ENCODE data around the gene POLR3E.
A peak's percentile ranks its signal among the peaks of the same experiment; 100 is the strongest.
"Not testable (repeated sequence)": the region's sequence is repeated elsewhere in the genome, so short reads cannot be mapped to it uniquely, and the experiment has no call there.

Gene POLR3E

DNA sequence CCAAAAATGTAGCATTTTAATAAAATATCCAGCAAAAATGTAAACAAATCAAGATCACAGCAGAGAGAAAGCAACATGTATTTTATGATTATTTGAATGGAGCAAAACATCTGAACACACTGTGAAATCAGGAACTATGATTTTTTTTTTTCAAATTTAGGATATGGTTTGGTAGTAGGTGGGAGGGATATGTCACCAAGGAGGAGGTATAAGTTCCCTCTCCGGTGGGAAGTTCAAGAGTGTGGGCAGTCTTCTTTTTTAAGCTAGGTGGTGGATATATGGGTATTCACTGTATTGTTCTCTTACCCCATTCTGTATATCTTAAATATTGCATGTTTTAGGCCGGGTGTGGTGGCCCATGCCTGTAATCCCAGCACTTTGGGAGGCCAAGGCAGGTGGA, 67.0 kb downstream of the POLR3E start:
- H3K4me3 Mint-ChIP-seq, result no peak overlapping the region
- DNase-seq (ENCODE audit: low spot score in 2 of 2), result no peak
- no peaks in the 10 kb centered on the region for H3K27me3 Mint-ChIP-seq
- ATAC-seq (ENCODE audit: low read depth), result no peak
- H3K27ac Mint-ChIP-seq, result no peak overlapping the region
- H3K4me1 Mint-ChIP-seq, result peaks cover 11% of the 10 kb centered on the region
- no peaks in the 10 kb centered on the region for H3K9me3 Mint-ChIP-seq
- peaks cover 20% of the 10 kb centered on the region for H3K36me3 Mint-ChIP-seq

DNA sequence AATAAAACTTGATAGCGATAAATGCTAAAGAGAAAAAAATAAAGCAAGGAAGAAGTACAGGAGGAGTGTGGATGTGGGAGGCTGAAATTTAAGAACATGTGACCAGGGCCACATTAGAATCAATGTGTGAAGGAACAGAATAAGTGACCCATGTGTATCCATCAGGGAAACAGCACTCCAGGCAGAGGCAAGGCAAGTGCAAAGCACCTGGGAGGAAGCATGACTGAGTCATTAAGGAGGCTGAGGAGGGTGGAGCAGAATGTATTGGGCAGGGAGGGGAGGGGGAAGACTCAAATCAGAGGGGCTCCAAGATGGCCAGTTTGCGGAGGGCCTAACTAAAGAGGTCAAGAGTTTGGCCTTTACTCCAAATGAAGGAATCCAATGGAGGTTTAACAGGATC, 69.2 kb downstream of the POLR3E start:
- Mint-ChIP-seq H3K9me3 (no peaks in the 10 kb centered on the region), H3K27ac (no peak overlapping the region), H3K36me3 (peaks cover 18% of the 10 kb centered on the region), H3K27me3 (no peaks in the 10 kb centered on the region), H3K4me3 (no peak overlapping the region), H3K4me1 (peaks cover 11% of the 10 kb centered on the region)
- no peak for DNase-seq (ENCODE audit: low spot score in 2 of 2)
- no peak for ATAC-seq (ENCODE audit: low read depth)

DNA sequence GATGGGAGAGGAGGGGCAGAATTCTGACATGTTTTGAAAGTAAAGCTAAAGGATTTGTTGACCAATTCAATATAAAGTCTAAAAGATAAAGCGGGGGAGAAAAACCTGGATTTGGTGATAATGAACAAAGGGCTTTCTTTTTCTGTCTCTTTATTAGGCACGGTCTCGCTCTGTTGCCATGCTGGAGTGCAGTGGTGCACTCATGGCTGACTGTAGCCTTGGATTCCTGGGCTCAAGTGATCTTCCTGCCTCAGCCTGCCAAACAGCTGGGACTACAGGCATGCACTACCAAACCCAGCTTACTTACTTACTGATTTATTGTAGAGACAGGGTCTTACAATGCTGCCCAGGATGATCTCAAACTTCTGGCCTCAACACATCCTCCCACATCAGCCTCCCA, 69.7 kb downstream of the POLR3E start:
- Mint-ChIP-seq H3K4me1 (peaks cover 11% of the 10 kb centered on the region), H3K27ac (no peak overlapping the region), H3K9me3 (no peaks in the 10 kb centered on the region), H3K4me3 (no peak overlapping the region), H3K36me3 (peaks cover 18% of the 10 kb centered on the region), H3K27me3 (no peaks in the 10 kb centered on the region)
- DNase-seq (ENCODE audit: low spot score in 2 of 2) (no peak), ATAC-seq (ENCODE audit: low read depth) (no peak)

DNA sequence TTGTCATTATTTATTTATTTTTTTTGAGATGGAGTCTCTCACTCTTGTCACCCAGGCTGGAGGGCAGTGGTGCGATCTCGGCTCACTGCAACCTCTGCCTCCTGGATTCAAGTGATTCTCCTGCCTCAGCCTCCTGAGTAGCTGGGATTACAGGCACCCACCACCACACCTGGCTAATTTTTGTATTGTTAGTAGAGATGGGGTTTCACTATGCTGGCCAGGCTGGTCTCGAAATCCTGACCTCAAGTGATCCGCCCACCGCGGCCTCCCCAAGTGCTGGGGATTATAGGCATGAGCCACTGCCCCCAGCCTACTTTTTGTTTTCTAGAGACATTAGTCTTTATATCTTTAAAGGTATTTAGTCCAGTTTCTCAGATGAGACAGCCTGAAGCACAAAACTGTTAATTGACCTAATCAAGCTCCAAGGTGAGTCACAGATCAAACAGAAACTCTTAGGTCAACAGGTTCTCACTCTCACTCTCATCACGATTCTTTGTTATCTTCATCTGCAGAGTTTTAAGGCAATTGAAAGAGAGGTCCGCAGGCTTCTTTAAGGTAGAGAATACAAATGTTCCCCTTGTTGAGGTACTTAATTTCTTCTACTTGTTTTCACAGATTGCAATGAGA, 71.1 kb downstream of the POLR3E start:
- DNase-seq (ENCODE audit: low spot score in 2 of 2); H3K9me3 Mint-ChIP-seq; ATAC-seq (ENCODE audit: low read depth); H3K27me3 Mint-ChIP-seq; H3K4me3 Mint-ChIP-seq; H3K27ac Mint-ChIP-seq: not testable (repeated sequence)
- peaks cover 16% of the 10 kb centered on the region for H3K4me1 Mint-ChIP-seq
- H3K36me3 Mint-ChIP-seq, result peaks cover 18% of the 10 kb centered on the region

DNA sequence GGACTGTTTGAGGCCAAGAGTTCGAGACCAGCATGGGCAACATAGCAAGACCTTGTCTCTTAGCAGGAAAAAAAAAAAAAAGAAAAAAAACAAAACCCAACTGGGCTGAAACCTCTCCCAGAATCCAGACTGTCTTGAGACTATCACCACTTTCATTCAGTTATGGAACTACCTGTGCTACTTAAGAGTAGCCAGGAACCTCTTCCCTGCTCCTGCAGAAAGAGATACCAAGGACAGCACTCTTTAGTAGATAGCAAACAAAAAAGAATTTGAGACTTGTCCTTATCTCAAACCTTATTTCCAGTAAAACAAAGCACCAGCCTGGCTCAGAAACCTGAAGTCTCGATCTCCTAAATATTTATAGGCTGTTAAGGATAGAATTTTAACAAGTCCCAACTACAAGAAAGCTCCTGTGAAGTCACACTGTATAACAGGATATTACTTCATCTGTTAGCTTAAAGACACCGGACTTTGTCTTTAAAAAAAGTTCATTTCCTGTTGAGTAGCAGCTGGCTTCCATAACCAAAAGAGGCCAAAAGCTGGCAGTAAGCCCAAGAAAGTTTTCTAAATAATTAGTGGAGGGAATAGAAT, 72.1 kb downstream of the POLR3E start:
- Mint-ChIP-seq H3K27me3 (no peaks in the 10 kb centered on the region), H3K9me3 (no peaks in the 10 kb centered on the region), H3K27ac (no peak overlapping the region), H3K4me3 (no peak overlapping the region), H3K36me3 (peaks cover 11% of the 10 kb centered on the region), H3K4me1 (peaks cover 21% of the 10 kb centered on the region)
- DNase-seq (ENCODE audit: low spot score in 2 of 2) (no peak), ATAC-seq (ENCODE audit: low read depth) (no peak)

DNA sequence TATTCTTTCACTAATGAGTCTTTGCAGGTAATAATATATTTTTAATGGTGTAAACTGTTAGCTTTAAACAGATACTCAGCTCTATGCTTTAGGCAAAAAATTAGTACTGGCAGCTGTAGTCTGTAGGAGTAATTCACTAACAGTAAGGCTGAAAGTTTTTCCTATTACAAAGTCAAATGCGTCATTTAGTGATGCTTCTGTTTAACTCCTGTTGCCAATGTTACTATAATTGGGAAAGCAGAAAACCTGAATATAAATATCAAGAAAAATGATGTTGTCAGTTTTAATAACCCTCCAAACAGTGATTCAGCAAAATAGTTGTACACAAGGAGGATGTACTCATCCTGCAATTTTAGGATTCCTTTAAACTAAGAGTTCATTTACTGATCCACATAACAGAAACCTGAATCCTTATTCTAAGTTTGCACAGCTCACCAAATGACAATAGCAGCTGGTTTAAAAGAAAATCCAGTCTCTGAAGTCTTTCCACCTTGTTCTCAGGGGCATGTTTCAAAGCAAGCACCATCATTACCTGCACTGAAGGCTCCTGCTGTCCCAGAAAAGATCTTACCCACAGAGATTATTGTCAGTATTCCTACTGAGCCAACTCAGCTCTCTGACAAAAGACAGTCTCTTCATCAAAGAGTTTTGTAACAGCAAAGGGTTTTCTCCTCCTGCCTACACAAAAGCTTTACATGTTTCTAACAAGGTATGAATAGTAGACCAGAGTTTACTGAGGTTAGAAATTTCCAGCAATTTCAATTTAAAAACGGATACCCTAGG, 73.0 kb downstream of the POLR3E start:
- peaks cover 6% of the 10 kb centered on the region for H3K36me3 Mint-ChIP-seq
- no peaks in the 10 kb centered on the region for H3K9me3 Mint-ChIP-seq
- no peak overlapping the region for H3K4me3 Mint-ChIP-seq
- H3K4me1 Mint-ChIP-seq, result peaks cover 21% of the 10 kb centered on the region
- DNase-seq (ENCODE audit: low spot score in 2 of 2), result no peak
- no peak for ATAC-seq (ENCODE audit: low read depth)
- no peak overlapping the region for H3K27ac Mint-ChIP-seq
- H3K27me3 Mint-ChIP-seq, result no peaks in the 10 kb centered on the region

DNA sequence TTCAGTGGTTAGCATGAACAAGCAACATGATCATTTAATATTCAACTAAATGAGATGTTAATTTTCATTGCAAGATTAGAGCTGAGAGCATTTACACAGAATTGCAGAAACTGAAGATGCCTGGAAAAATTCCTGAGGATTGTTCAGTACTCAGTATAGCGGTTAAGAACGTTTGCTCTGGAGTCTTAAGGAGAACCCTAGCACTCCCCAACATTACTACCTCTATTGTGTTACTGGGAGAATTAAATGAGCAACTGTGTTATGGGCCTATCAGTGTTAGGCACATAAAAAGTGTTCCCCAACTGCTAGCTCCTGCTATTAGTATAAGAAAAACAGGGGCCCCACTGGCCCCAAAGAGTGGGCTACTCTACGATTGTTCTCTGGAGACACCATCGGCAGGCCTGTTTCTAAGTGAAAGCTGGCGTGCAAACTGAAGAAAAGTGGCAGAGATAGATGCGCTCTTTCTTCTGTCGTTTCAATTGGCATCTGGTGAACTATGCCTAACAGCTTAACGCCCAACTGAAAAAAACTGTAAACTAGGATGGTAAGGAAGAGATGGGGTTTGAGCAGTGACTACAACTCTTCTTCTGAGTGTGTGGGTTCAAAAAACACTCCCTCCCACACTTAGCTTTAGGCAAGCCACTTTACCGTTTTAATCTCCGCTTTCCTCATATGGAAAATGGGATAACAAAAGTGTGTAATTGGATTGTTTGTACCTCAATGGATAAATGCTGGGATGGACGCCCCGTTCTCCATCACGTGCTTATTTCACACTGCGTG, 75.9 kb downstream of the POLR3E start:
- Mint-ChIP-seq H3K27me3 (no peaks in the 10 kb centered on the region), H3K4me1 (peaks cover 14% of the 10 kb centered on the region), H3K9me3 (no peaks in the 10 kb centered on the region), H3K4me3 (peak overlapping the region; percentile 92), H3K36me3 (no peaks in the 10 kb centered on the region), H3K27ac (peak overlapping the region; percentile 49)
- ATAC-seq (ENCODE audit: low read depth) (no peak), DNase-seq (ENCODE audit: low spot score in 2 of 2) (no peak)

DNA sequence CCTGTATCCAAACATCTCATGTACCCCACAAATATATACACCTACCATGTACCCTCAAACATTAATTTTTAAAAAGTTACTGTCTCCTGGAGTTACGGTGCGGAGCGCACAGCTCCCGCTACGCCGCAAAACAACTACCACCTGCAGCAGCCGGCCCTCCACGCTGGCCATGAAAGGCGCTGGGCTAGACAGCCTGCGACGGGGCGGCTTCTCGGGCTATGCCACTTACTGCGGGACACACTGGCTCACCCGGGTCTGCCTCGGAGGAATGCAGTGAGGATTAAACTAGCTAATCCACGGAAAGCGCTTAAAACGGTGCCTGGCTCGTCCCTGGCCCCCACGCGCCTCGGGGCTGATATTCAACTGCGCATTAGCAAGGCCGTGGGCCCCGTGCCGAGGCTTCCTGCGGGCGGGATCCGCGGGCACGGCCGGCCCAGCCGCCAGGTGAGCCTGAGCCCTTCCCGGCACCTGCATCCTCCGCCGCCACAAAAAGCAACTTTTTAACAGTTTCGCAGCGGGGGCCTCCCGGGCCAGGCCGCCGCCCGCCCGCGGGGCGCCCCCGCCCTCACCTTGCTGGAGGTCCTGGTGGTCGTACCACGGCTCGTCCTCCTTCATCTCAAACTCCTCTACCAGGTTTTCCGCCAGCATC, 76.6 kb downstream of the POLR3E start:
- peak overlapping the region; percentile 49 for H3K27ac Mint-ChIP-seq
- ATAC-seq (ENCODE audit: low read depth), result peak; percentile 12
- no peaks in the 10 kb centered on the region for H3K27me3 Mint-ChIP-seq
- H3K4me1 Mint-ChIP-seq, result peaks cover 14% of the 10 kb centered on the region
- peak in 1 of 2 donors; percentile 26 for DNase-seq (ENCODE audit: low spot score in 2 of 2)
- H3K36me3 Mint-ChIP-seq, result no peaks in the 10 kb centered on the region
- peak overlapping the region; percentile 92 for H3K4me3 Mint-ChIP-seq
- no peaks in the 10 kb centered on the region for H3K9me3 Mint-ChIP-seq

DNA sequence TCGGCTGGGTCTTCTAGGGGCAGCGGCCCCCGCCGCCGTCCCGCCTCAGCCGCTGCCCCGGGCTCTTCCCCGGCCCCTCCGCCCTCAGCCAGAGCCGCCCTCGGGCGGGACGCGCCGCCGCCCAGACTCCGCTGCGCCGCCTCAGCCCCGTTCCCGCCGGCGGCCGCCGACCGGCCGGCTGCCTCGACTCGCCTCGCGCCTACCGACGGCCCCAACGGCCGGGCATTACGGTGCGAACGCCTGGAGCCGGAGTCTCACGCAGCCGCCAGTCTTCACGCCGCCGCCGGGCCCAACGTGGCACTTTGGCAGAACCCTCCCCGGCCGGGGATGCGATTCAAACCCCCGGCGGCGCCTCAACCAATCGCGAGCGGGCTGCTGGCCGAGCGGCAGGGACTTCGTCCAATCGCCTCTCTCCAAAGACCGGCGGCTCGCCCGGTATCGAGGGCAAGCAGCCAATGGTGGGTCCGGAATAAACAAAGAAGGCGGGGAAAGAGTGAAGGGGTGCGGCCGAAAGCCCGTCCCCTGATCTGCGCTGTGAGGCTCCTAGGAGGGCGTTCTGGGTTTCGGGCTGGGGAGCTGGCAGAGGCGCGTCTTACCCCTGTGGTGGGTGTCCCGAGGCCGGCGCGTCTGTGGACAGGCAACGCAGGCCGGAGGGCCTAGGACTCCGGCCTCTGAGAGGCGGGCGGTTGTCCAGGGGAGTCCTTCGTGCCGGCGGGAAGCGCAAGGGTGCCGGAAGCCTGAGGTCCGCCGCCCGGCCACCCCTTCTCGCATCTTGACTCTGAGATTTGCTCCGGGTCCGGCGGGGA, 77.3 kb downstream of the POLR3E start, which contains the start of gene CDR2:
Gene CDR2, minus strand, starts transcription at position 309 of the 806 bp plus-strand sequence. CDS start 310 bp downstream, outside the sequence.
- Mint-ChIP-seq H3K4me3 (peak within 1 kb of the TSS; percentile 92), H3K27me3 (no peaks in the 10 kb centered on the region), H3K4me1 (peaks cover 10% of the 10 kb centered on the region), H3K27ac (peak within 1 kb of the TSS; percentile 49), H3K9me3 (no peaks in the 10 kb centered on the region), H3K36me3 (no peaks in the 10 kb centered on the region)
- DNase-seq (ENCODE audit: low spot score in 2 of 2) (peak; percentile 92 to 97), ATAC-seq (ENCODE audit: low read depth) (peak; percentile 92)

DNA sequence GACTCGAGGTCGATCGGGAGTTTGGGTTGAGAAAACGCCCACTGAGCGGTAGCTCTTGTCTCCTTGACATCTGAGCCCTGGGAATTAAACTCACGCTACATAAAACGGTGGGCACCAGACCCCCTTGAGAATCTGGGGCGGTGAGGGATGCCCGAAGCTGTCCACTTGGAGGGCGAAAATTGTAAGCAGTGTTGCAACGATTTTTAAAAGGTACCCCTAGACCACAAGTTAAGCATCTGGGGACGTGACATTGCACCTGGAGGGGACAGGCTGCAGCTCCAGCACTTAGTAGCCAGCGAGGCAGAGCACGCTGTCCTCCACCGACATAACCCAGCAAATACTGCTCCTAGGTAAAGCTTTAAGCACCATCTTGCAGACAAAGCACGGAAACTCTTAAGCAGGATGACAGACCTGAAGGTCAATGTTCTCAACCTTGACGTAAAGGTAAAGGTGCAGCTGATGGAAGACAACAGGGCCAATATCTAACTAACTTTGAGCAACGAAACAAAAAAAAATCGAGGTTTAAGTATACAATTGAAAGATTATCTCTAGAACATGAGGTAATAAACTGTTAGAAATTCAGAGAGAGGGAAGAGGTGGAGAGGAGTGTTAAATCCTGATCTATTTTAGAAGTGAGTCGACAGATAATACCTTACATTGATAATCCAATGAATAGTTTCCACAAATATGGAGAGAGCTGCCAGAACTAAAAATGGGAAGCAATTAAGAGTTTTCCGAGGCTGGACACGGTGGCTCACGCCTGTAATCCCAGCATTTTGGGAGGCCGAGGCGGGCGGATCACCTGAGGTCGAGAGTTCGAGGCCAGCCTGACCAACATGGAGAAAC, 78.1 kb downstream of the POLR3E start:
- peaks cover 10% of the 10 kb centered on the region for H3K4me1 Mint-ChIP-seq
- H3K36me3 Mint-ChIP-seq, result no peaks in the 10 kb centered on the region
- no peak for ATAC-seq (ENCODE audit: low read depth)

DNA sequence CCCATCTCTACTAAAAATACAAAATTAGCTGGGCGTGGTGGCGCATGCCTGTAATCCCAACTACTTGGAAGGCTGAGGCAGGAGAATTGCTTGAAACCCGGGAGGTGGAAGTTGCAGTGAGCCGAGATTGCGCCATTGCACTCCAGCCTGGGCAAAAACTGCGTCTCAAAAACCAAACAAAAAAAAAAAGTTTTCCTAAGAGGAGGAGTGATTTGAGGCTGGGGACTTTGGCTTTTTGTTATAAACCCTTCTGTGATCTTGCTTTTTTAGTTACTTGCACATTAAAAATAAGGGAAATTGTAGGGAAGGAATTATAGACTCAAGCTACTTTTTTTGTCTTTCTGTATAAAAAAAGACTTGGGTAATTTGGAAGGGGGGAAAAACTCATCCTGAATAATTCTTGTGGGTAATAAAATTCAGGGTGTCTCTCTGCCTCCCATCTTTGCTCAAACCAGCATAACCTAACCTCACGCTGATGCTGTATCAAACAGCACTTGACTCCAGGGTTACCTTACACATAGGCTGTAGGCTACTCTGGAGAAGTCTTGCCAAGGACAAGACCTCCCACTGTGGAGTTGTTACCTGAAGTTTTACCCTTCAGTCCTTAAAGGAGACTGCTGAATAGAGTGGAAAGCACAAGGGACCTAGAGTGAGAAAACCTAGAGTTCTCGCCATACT, 78.9 kb downstream of the POLR3E start:
- ATAC-seq (ENCODE audit: low read depth) (no peak), DNase-seq (ENCODE audit: low spot score in 2 of 2) (no peak)
- no peaks in the 10 kb centered on the region for H3K27me3 Mint-ChIP-seq
- no peaks in the 10 kb centered on the region for H3K9me3 Mint-ChIP-seq
- H3K4me3 Mint-ChIP-seq, result no peak overlapping the region
- H3K4me1 Mint-ChIP-seq, result peaks cover 10% of the 10 kb centered on the region
- H3K27ac Mint-ChIP-seq, result no peak overlapping the region
- H3K36me3 Mint-ChIP-seq, result no peaks in the 10 kb centered on the region

More for the DNA sequence above, 78.1 kb downstream of the POLR3E start:
- no peak overlapping the region for H3K27ac Mint-ChIP-seq
- no peaks in the 10 kb centered on the region for H3K27me3 Mint-ChIP-seq
- H3K9me3 Mint-ChIP-seq, result no peaks in the 10 kb centered on the region
- DNase-seq (ENCODE audit: low spot score in 2 of 2), result no peak
- peak overlapping the region; percentile 92 for H3K4me3 Mint-ChIP-seq

DNA sequence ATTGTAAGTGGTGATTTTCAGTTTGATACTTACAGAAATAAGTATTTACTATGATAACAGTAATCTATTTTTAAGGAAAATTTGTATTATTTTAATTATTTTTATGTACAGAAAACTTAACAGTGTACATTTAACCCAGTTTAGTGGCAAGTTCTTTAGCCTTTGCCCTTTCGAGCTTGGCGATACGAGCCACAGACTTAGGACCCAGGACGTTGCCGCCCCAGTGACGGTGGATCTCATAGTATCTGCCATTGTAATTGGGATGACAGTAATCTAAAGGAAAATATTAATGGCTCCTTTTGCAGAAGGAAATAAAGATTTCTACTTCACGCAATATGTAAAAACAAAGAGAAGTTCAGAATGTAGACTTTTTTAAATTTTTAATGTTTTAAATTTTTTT, 82.4 kb downstream of the POLR3E start:
- Mint-ChIP-seq H3K4me3 (no peak overlapping the region), H3K27ac (no peak overlapping the region), H3K9me3 (no peaks in the 10 kb centered on the region), H3K36me3 (no peaks in the 10 kb centered on the region), H3K4me1 (no peaks in the 10 kb centered on the region), H3K27me3 (no peaks in the 10 kb centered on the region)
- no peak for DNase-seq (ENCODE audit: low spot score in 2 of 2)
- no peak for ATAC-seq (ENCODE audit: low read depth)
